Measurements from ENCODE around the gene RAB7A.
"Not testable (repeated sequence)": the region's sequence is repeated elsewhere in the genome, so short reads cannot be mapped to it uniquely, and the experiment has no call there.

Gene RAB7A

DNA sequence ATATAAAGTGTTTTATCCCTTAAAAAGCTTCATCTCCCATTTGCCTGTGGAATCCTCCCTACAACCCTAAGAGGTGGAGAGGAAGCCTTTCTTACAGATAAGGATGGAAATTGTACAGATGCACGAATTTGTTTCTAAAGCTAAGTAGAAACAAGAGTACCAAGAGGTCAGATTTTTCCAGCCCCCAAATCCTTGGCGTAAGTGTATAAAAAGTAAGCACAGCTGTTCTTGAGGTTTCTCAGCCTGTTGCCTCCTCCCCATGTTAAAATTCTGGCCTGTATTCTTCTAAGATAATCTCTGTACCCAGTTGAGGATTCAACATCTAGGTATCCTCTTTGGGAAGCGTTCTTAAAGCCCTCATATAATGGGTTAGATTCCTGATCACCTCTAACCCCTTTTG is 34.9 kb downstream of the RAB7A start:
- DNase-seq = no peak

DNA sequence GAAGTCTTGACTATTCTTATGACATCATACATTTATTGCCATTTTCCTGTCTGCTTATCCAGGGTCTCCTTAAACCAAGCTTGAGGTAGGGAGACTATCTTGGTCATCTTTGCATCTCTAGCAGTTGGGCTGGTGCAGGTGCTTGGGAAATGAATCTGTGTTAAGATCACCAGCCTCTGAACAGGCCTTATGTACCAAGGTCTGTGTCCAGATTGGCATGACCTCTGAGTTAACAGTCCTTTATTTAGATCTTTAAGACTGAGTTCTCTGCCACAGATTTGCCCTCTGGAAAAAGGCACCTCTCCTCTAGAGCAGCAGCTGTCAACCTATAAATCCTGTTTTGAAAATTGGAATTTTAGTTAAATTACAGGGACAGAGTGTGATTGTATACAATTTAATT is 35.4 kb downstream of the RAB7A start:
- no peak for DNase-seq

DNA sequence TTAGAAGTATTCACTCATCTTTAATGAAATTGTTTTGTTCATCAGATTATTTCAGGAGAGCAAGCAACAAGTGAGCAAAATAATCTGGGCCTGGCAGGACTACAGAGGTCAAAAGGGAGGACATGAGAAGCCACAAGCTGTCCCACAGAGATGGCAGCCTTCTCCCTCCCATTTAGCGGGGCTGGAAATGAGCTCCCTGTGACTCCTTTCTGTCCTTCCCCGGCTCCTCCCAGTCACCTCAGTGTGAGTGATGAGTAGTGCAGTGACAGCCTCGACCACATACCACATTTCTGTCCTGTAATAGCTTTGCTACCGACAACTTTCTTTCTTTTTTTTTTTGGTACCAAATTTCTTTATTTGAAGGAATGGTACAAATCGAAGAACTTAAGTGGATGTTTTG is 38.0 kb downstream of the RAB7A start:
- DNase-seq = peak; percentile 32

DNA sequence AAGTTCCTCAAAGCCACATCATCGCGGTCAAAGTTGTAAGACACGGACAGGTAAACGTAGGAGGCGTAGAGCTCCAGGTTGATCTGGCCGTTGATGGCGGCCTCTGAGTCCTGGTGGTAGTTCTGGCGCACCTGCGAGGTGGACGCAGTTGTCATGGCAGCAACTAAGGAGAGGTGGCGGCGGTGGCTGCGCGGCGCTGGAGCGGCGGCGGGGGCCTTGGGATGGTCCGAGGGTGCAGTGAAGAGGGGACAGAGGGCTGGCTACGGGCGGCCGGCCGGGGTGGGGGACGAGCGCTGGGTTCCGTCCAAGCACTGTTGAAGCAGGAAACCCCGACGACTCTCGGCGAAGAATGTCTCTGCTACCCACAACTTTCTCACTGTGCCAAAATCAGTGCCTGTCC is 38.9 kb downstream of the RAB7A start:
- no peak for DNase-seq

DNA sequence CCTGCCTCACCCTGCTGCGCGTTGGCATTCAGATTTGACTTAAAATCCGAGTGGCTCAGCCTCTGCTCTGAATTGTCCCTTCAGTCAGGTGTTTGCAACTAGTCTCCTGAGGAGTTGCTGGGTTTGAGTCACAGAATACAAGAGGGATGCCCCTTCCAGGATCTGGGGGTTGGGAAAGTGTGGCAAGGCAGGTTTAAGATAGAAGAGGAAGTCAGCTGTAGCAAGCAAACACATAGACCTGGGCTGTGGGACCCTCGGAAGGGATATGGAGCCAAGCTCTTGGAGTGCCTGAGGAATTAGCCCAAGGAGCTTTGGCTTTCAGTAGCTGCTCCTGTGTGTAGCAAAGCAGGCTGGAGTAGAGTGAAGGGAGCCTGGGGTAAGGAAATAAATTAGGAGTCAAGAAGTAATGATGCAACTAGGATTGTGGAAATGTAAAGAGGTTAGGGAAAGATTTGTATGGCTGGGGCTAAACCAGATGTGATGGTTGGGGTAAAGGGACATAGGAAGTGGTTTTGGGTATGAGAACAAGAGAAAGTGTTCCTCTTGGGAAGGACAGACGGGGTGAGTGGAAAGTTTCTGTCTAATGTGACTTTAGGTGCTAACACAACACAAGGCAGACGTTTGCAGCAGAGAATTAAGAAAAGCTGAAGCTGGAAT is 41.2 kb downstream of the RAB7A start:
- no peak for DNase-seq

DNA sequence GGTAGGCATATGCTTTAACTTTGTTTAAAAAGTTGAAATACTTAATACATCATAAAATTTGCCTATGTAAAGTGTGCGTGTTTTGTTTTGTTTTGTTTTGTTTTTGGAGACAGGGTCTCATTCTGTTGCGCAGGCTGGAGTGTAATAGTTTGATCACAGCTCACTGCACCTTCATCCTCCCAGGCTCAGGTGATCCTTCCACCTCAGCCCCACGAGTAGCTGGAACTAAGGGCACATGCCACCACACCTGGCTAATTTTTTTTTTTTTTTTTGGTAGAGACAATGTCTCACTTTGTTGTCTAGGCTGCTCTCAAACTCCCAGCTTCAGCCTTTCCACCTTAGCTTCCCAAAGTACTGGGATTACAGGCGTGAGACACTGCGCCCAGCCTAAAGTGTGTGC is 42.5 kb downstream of the RAB7A start:
- DNase-seq = no peak

DNA sequence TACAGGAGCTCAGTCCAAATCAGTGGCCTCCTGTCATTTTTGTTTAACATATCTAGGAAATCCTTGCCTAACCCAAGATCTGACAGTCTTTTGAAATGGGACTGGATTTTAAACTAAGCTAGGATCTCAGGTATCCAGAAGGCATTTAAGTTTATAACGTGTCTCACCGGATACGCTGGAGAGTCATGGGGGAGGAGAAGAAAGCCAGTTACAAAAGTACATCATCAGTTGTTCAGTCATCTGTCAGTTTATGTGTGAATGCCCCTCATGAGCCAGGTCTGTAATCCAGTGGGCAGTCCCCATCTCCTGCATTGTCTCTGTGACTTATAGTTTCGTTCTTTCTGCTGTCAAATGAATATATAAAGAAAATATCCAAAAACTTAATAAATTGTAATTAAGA is 44.4 kb downstream of the RAB7A start:
- no peak for DNase-seq

DNA sequence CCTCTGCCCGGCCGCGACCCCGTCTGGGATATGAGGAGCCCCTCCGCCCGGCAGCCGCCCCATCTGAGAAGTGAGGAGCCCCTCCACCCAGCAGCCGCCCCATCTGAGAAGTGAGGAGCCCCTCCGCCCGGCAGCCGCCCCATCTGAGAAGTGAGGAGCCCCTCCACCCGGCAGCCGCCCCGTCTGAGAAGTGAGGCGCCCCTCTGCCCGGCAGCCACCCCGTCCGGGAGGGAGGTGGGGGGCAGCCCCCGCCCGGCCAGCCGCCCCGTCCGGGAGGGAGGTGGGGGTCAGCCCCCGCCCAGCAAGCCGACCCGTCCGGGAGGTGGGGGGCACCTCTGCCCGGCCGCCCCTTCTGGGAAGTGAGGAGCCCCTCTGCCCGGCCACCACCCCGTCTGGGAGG is 47.2 kb downstream of the RAB7A start:
- not testable (repeated sequence) for DNase-seq

DNA sequence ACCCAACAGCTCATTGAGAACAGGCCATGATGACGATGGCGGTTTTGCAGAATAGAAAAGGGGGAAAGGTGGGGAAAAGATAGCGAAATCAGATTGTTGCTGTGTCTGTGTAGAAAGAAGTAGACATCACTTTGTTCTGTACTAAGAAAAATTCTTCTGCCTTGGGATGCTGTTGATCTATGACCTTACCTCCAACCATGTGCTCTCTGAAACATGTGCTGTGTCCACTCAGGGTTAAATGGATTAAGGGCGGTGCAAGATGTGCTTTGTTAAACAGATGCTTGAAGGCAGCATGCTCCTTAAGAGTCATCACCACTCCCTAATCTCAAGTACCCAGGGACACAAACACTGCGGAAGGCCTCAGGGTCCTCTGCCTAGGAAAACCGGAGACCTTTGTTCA is 47.6 kb downstream of the RAB7A start:
- not testable (repeated sequence) for DNase-seq

DNA sequence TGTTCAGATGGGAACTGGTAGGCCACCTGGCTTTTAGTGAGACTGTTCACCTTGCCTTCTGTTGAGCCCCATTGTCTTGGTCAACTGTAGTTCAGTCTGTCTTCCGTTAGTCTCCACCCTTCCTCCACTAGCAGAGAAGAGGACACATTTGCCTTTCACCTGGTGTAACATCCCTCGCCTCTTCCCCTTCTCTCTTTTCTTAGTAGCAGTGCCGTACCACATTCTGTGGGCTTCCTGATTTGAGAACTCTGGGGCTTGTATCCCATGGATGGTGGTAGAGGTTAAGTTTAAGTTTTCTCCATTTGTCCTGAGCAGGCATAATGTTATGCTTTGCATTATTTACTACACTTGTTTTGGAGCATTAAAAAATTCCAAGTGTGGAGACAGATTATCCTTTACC is 49.3 kb downstream of the RAB7A start:
- DNase-seq = no peak

DNA sequence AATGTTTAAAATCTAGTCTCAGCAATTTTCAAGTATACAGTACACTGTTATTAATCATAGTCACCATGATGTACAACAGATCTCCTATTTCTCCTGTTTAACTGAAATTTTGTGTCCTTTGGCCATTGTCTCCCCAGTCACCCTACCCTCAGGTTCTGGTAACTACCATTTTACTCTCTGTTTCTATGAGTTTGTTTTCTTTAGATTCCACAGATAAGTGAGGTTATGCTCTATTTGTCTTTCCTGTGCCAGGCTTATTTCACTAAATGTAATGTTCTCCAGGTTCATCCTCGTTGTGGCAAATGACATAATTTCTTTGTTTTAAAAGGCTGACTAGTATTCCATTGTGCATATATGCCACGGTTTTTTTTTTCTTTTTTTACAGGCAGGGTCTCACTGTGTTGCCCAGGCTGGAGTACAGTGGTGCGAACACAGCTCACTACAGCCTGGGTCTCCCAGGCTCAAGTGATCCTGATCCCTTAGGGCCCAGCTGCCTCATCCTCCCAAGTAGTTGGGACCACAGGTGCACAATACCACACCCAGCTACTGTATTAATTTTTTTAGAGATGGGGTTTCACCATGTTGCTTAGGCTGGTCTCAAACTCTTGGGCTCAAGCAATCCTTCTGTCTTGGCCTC is 50.0 kb downstream of the RAB7A start:
- no peak for DNase-seq

DNA sequence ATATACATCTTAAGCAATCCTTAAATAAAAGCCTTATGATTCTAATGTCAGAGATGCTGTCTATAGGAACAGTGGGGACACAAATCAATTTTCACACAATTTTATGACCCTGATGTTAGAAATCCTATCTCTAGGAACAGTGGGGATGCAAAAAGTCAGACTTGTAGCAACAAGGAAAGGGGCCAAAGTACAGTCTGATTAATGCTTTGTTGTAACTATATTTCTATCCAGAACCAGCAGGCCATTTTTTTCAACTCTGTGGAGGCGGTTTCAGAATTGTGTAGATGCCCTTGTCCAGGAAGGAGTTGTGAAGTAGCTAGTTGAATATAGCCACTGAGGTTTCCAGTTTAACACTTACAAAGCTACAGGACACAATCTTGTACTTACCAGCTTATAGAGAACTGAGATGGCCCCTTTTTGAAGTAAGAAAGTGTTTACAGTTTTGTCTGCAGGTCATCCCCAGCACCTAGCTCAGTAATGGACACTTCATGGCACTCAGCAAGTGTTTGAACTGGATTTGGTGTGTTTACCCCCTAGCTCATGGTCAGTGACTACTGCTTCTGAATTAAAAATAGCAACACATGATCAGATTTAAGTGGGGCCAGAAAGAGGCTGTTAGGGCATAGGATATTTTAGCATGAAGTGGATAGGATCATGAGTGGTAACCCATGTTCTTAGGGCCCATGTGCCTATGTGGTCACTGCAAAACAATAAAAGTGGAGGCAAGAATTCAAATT is 54.3 kb downstream of the RAB7A start:
- no peak for DNase-seq

DNA sequence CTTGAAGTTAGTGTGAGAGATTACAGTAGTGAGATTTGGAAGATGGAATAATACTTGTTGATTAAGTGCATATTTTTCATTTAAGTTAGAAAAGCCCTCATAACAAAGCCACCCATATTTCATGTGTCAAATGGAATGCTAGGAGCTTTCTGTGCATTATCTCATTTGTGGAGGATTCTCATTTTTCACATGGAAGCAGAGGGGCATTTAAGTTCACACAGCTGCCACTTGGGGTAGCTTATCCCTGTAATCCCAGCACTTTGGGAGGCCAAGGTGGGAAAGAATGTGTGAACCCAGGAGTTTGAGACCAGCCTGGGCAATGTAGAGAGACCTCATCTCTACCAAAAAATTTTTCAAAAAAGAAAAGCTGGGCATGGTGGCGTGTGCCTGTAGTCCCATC is 55.2 kb downstream of the RAB7A start:
- no peak for DNase-seq

DNA sequence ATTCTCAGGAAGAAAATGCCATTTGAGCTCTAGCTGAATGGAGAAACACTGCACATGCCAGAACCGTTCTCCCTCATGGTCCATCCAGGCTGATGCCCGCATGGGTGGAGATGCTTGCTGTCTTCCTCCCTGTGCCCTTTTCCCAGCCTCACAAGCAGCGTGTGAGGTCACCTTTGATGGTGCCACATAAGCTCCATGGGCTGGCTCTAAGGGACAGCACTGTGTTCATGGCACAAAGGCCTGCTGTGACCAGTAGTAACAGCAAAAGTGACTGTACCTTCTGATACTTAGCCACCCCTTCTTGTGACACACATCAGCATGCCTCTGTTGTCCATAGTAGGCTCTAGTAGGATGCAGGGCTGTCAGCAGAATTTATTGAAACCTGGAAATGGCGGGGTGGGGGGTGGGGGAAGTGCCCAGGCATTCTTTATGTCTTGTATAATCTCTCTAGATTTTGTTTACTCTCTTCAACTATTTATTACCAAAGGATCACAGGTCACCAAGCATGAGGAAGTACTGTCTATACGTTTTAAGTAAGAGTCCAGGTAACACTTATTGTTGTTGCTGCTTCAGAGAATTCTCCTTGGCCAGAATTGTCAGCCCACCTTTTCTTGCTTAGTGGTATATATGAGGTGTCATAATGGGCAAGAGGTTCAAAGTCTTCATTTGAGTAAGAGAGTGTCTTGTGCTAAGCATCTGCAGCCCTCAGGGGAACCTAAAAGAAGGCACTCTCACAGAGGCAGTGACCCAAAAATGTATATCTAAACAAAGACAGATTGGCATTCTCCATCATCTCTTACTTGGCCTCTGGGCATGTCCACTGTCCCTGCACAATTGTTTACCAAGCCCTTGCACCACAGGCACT is 56.5 kb downstream of the RAB7A start:
- no peak for DNase-seq

DNA sequence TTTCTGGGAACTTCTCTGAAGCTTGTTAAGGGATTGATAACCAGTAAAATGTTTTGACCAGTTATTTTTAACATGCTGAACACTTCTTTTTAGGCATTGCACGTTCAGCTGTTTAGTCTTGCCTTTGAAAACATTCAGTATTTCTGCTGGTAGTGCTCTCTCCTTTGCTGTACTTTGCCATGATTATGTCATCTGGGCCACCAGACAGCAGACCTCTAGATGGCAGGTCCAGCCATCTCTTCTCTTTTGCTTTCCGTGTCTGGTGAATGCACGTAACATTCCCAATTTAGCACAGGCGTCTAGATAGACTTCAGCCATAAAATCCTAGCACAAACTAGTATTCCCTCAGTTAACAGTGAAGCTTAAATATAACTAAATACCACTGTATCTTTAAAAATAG is 57.8 kb downstream of the RAB7A start:
- DNase-seq = no peak

DNA sequence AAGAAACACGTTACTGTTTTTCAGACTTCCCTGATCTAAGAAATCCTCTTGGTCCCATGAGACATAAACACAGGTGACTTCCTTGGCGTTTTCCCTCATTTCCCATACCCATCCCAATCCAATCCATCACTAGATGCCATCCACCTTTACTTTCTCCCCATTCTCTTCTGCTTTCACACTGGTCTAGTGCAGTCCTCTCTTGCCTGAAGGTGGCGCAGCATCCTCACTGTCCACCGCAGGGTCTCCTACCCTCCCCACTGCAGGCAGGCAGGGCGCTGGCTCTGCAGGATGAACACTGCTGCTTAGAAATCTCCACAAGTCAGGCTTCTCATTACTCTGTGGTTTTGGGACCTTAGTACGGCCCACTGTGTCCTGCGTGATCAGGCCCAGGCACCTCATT is 58.2 kb downstream of the RAB7A start:
- peak; percentile 55 for DNase-seq

DNA sequence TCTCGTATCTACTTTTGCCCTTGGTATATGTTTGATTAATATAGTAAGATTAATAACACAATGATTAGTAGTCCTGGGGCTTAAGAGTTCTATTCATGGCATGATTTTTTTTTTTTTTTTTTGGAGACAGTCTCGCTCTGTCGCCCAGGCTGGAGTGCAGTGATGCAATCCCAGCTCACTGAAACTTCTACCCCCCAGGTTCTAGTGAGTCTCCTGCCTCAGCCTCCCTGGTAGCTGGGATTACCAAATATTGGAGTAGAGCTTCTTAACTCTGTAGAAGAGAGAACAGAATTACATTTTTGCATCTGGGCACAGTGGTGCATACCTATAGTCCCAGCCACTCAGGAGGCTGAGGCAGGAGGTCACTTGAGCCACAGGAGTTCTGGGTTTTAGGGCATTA is 58.9 kb downstream of the RAB7A start:
- no peak for DNase-seq

DNA sequence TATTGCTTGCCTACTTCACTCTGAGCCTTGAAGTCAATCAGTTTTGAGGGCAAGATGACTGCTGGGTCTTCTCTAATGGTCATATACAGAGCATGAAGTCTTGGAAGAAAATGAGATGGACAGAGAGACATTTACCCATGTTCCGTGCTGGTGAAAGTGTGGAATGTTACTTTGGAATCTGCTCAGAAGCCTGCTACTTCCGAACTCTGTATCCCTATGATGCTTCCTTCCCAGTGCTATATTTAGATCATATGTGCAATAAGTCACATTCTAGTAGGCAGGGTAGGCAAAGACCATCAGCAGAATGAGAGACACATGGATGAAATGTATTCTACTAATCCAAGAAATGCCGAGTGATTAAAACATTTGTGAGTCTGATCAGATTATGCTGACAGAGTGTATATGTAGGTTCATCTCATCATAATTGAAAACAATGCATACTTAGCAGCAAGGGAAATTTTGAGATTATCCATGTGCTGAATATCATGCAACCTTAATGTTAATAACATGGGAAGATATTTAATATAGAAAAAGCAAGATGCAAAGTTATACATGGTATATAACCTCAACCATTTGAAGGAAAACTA is 60.5 kb downstream of the RAB7A start:
- no peak for DNase-seq

DNA sequence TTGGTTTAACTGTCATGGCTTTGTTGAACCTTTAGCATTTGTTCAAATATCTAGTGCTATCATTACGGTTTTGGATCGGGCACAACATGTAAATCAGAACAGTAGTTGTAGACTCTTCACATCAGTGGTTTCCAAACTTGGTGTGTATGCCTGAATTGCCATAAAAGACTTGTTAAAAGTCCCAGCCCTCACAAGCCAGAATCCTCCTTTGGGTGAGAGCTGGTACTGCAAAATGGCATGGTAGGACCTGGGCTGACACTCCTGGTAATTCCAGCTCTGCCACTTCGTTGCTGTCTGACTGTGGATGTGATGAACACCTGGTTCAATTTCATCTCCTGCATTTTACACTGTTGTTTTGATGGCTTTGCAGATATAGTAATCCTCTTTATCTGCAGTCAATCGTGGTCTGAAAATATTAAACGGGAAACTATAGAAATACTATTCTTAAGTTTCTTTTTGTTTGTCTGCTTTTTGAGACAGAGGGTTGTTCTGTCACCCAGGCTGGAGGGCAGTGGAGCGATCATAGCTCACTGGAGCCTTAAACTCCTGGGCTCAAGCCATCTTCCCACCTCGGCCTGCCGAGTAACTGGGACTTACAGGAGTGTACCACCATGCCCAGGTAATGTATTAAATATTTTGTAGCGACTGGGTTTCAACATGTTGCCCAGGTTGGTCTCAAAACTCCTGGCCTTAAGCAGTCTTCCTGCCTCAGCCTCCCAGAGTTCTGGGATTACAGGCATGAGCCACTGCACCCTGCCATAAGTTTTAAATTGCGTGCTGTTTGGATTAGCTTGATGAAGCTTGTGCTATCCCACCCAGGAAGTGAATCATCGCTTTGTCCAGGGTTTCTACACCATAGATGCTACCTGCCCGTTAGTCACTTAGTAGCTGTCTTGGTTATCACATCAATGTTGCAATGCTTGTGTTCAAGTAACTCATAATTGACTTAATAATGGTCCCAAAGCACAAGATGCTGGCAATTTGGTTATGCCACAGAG is 61.6 kb downstream of the RAB7A start:
- peak; percentile 25 for DNase-seq

DNA sequence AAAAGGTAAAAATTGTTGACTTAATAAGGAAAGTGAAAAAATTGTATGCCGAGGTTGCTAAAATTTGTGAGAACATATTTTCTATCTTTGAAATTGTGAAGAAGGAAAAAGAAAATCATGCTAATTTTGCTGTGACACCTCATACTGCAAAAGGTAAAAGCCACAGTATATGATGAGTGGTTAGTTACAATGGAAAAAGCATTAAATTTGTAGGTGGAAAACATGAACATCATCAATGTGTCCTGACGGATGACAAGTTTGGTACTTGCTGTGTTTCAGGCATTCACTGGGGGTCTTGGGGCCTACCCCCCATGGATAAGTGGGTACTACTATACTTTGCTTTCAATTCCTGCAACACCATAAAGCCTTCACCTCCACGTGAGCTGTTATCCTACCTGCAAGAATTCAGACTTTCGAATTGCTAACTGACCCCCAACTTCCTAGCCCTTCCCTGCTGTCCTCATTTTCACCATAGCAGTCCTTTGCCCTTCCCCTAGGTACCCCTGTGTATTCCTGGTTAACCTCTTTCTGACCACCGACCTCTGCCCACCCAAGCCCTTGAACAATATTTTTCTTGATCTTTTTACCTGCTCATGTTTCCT is 62.4 kb downstream of the RAB7A start:
- no peak for DNase-seq

DNA sequence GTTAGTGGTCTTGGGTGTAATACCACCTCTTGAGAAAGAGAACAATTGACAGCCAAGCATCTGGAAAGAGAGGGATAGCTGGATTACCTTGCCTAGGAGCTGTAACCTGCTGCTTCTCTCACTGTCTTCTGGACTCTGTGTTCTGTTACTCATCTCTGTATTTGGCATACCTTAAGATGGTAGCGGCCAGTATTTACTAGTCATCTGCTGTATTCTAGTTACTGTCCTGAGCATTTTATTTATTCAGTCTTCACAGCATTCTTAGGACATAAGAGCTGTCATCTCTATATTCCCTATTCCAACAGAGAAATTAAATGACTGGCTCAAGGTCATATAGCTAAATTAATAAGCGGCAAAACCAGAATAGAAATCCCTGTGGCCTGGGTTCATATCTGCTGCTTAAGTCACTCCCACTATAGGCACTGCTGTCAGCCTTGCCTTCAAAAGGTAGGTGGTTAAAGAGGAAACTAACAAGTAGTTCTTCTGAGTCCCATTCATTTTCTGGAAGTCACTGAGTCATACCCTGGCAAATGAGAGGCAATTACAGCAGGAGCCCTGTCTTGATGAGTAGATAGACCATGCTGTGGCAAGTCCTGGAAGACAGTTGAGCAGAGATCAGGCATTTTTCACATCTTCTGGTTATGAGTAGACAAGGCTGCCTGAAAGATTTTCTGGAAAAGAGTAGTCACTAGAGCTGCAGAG is 68.2 kb downstream of the RAB7A start:
- DNase-seq = no peak

Data from activated CD8-positive, alpha-beta memory T cell treated with anti-CD3 and anti-CD28 coated beads, Interleukin-2, amount 50 U/mL, for 4 hours (primary cell).